RWPE1 (cell line): ENCODE results near the gene MED23.

Source experiments
- CTCF ChIA-PET: fragments of 350-600 bp; sonication (Branson Sonifier 250); formaldehyde crosslinking; extraction: SDS; loops from one replicate; lab custom pipeline; 2021; lab: Yijun Ruan, JAX
- POLR2A ChIA-PET: fragments of 400-600 bp; formaldehyde crosslinking; extraction: SDS; loops from one replicate; lab custom pipeline; 2020; ENCODE audit warnings: antibody characterized with exemption; ENCODE audit not compliant: low non-redundant PET; lab: Yijun Ruan, JAX
- DNase-seq: peaks from one replicate; pipeline ENCODE4 v3.0.0; 2012; ENCODE audit warnings: low spot score
- H3K27ac ChIP-seq: fragments of 450-650 bp; 2 replicates; pipeline ENCODE4 v1.5.1; 2017
- CTCF ChIP-seq: fragments of 450-650 bp; conservative IDR thresholded peaks from 2 replicates; pipeline ENCODE4 v1.5.1; 2017; ENCODE audit warnings: low read depth, mild to moderate bottlenecking

The MED23 gene

GRCh38 chr6:131523988-131524673 lies 103.9 kb downstream of the MED23 start:
- CTCF ChIA-PET: no interaction called here
- DNase-seq: no peak
- POLR2A ChIA-PET: no interaction called here
- TF ChIP-seq CTCF: no peak
- H3K27ac ChIP-seq: no peak overlapping the region
